GM19328 (cell line): Measurements from ENCODE around the gene CSRNP3.

Experiments used
- ATAC-seq: cut with Tn5 transposase; IDR thresholded peaks from one replicate; pipeline ENCODE4 v1.9.1; 2021; ENCODE audit warnings: mild to moderate bottlenecking, moderate library complexity; ENCODE audit not compliant: unreplicated experiment

Gene CSRNP3

GRCh38 chr2:165469417-165469816 is at the start of gene CSRNP3:
CSRNP3 (plus strand) TSS chr2:165469698; CDS start chr2:165595066, 125,368 bp downstream.
- no peak for ATAC-seq

GRCh38 chr2:165420231-165420630 is 49.3 kb upstream of the CSRNP3 start:
- no peak for ATAC-seq

- ATAC-seq = no peak
Observed at GRCh38 chr2:165423081-165423480, 46.4 kb upstream of the CSRNP3 start.

- no peak for ATAC-seq
Observed at GRCh38 chr2:165425556-165425955, 43.9 kb upstream of the CSRNP3 start.

GRCh38 chr2:165427686-165428085 is 41.8 kb upstream of the CSRNP3 start:
- no peak for ATAC-seq

GRCh38 chr2:165428926-165429325 is 40.6 kb upstream of the CSRNP3 start:
- no peak for ATAC-seq

- ATAC-seq = no peak
Observed at GRCh38 chr2:165431014-165431413, 38.5 kb upstream of the CSRNP3 start.

GRCh38 chr2:165432234-165432966 is 37.1 kb upstream of the CSRNP3 start:
- ATAC-seq = no peak

- no peak for ATAC-seq
Observed at GRCh38 chr2:165434865-165435496, 34.5 kb upstream of the CSRNP3 start.

GRCh38 chr2:165435611-165436010 is 33.9 kb upstream of the CSRNP3 start:
- no peak for ATAC-seq

GRCh38 chr2:165436559-165436958 is 32.9 kb upstream of the CSRNP3 start:
- ATAC-seq = no peak

- no peak for ATAC-seq
Observed at GRCh38 chr2:165440367-165440766, 29.1 kb upstream of the CSRNP3 start.

GRCh38 chr2:165443511-165443910 is 26.0 kb upstream of the CSRNP3 start:
- ATAC-seq = no peak

- ATAC-seq = no peak
Observed at GRCh38 chr2:165448406-165448805, 21.1 kb upstream of the CSRNP3 start.

- ATAC-seq = no peak
Observed at GRCh38 chr2:165450156-165450555, 19.3 kb upstream of the CSRNP3 start.

GRCh38 chr2:165452327-165452726 is 17.2 kb upstream of the CSRNP3 start:
- no peak for ATAC-seq

- ATAC-seq = no peak
Observed at GRCh38 chr2:165453561-165454094, 15.9 kb upstream of the CSRNP3 start.

- ATAC-seq = no peak
Observed at GRCh38 chr2:165454905-165455304, 14.6 kb upstream of the CSRNP3 start.

GRCh38 chr2:165456027-165456426 is 13.5 kb upstream of the CSRNP3 start:
- no peak for ATAC-seq

GRCh38 chr2:165462443-165462842 is 7.1 kb upstream of the CSRNP3 start:
- no peak for ATAC-seq

GRCh38 chr2:165466386-165466785 is 3.1 kb upstream of the CSRNP3 start:
- no peak for ATAC-seq

- no peak for ATAC-seq
Observed at GRCh38 chr2:165467921-165468320, 1.6 kb upstream of the CSRNP3 start.
